Cerebellar cortex (tissue), 1 donor: ENCODE data around the gene MESD.

ENCODE experiments used
- DNase-seq: peaks from one replicate; pipeline ENCODE4 v3.0.0-alpha.2; 2015; ENCODE audit warnings: low spot score

The MESD gene

DNA sequence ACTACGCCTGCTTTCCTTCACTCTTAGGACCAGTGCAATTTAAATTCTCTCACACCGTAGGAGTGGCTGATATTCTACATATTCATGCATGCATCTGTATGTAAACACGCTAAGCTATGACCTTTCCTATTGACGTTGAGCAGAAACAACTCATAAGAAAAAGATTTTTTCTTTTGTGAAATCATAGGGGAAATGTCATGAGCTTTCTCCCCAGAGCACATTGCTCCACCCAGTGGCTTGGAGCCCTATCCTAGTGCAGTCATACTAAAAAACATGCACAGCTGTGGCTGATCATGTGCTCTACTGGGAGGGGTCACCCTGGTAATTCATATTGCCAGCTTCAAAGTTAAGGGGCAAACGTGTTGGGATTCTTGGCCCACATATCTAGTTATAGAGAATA, 1.8 kb upstream of the MESD start:
- DNase-seq, result no peak

DNA sequence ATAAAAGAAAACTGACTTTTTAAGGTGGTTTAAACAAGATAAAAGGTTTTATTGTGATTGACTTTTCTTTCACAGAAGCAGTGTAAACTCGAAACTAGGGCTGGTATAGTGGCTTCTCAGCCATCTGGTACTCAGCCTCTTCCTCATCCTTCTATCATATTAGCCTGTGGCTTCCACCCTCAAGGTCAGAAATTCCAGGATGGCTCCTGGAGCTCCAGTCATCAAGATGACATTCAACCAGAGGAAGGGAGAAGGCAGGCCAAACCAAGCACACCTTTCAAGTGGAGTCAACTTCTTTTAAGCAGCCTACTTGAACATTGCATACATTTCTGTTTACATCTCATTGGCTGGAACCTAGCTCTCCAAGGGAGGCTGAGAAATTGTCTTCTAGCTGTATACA, 1.3 kb upstream of the MESD start:
- no peak for DNase-seq

DNA sequence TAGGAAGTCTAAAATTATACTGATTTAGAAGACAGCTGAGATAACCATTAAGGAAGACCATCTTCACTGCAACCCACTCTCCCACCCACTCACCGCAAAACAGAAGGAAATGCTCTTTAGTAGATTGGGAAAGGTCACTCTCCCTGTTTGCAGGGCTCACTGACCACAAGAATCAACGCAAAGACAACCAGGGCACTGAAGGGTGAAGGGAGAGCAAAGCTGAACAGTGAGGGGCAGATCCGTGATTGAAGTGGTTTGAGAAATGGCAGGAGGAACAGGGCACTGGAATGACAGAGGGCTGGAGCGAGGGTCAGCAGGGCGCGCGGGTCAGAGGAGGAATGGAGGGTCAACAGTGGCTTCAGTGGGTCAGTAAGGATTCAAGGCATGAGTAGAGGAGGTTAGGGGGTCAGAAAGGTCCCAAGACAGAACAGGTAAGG, 520 bp downstream of the MESD start:
- no peak for DNase-seq

DNA sequence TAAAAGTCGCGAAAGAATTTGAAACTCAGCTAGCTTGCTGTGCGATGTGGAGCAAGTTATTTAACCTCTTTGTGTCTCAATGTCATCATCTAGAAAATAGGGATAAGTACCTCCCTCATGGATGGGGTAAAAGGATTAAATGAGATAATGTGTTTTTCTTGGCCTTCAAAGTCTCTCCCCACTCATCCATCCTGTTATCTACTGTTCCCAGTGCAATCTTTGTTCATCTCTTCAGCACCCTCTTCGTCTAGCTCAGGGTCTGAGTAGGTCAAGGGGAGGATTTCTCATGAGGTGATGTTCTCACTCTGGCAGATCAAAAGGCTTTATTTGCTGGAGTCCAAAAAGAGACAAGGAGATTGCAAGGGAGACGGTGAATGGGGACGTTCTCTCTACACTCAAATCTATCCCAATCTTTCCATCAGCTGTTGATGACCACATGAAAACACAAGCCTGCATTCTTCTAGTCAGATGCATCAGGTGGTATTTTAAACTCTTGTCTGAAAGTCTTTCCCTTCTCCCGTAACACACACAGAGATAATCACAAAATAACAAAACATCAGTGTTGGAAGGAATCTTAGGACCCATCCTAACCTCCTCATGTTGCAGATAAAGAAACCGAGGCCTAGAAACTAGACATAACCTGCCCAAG, 1.3 kb downstream of the MESD start:
- DNase-seq, result no peak

DNA sequence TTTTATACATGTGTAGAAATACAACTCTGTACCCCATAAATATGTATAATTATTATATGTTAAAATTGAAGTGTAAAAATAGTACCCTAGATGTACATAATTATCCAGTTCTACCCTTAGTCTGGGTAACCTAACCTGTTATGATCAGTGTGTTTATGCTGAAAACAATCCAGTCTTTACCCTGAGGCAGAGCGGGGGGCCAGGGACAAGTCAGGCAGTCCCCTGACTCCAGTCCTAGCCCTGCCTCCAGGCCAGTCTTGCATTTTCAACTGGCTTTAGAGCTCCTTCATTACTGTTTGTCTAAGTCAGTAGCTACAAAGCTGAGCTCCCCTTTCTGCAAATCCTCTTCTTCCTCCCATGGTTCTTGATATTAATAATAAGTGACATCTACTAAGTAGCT, 3.1 kb downstream of the MESD start:
- no peak for DNase-seq

DNA sequence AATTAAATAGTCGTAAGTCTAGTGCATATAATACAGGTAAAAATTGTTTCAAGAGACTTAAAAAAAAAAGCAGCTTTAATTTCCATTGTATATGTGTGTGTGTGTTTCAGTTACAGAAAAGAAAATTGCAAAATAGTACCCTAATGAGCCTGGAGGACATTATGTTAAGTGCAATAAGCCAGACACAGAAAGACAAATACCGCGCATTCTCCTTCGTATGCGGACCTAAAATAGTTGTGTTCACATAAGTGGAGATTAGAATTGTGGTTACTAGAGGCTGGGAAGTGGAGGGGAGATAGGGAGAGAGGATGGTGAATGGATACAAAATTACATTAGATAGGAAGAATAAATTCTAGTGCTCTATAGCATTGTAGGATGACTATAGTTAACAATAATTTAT, 3.6 kb downstream of the MESD start:
- DNase-seq, result no peak

DNA sequence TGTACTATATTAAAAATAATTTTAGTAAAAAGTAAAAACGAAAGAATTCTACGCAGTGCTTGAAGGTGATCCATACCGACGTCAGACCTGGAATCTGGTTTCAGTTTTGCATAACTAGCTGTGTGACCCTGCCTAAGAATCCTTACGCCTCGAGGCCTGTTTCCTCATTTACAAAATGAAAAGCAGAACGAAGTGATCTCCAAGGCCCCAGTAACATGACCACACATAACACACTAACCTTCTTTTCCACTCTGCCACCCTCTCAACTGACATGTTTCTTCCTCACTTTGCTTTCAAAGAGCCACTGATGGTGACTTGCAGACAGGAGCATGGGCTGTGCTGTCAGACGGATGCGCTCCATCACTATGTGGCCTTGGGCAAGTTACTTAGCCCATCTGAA, 4.8 kb downstream of the MESD start:
- DNase-seq, result no peak

DNA sequence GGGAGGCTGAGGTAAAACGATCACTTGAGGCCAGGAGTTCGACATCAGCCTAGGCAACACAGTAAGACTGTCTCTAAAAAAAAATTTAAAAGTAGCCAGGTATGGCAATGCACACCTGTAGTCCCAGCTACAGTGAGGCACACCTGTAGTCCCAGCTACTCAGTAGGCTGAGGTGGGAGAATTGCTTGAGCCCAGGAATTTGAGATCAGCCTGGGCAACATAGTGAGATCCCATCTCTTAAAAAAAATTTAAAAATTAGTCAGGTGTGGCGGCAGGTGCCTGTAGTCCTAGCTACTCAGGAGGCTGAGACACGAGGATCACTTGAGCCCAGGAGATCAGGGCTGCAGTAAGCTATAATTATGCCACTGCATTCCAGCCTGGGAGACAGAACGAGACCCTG, 6.8 kb downstream of the MESD start:
- no peak for DNase-seq

DNA sequence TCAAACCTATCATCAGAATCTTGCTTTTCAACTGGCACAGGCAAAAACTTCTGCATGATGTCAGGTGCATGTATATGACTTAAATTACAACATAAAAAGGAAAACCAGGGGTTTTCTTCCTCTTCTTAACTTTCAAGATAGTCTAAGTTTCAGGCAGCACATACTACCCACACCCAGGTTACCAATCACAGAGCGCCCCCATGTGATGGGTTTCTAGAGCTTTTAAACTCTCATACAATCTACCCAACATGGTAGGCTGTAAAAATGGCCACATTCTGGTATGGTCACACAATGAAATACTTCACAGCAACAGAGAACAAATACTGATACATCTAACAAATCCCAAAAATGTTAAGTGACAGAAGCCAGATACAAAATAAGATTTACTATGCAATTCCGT, 7.4 kb downstream of the MESD start:
- DNase-seq, result no peak

DNA sequence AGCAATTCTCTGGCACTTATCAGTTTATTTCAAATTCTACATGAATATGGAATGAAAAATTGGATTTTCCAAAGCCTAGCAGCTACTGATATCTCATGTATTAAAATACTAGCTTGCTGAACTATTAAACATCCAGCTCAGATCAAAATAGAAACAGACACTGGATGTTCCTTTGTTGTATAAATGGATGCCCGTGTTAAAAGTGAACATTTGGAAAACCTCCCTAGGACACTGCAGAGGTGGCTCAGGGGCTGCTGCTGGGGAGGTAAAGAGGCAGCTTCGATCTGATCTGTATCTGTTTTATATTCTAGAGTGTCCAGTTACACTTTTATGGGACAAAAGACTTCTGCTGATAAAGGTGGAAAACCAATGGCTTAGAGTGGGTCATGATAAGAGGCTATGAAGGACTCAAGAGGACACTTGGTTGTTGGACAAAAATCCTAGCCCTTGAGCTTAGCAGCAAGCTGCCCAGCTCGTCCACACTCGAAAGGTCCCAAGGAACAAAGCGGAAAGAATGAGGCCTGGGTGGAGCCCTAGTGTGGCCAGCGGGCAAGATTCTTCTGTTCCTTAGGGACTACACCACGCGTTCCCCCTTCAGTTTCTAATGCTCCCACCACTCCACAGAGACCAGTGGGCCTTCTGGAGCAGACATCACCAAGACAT, 9.9 kb downstream of the MESD start:
- DNase-seq, result no peak

DNA sequence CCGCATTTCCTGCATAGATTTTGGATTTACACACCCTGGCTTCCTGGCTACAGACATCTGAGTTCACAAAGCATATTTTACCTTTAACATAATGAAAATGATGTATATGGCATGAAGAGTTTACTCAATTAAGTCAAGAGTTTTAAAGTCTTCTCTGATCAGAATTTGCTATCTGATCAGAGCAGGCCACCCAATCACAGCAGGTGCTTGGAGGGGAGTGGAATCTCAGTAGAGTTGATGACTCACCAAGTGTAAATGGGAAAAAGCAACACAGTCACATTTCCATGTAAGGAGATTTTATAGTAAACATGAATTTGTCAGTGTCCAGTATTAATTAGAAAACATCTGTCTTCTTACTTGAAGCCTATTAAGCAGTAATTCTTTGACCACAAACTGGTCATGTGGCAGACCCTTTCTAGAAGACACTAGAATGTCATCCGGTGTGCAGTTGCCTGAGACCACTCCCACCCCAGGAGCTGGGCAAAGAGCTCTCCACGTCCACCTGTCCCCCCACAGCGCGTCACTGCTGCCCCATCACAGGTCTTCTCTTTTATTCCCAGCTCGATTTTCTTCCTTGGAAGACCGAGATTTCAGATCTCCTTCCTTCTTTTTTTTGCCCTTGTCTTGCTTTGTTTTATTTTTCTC, 10.8 kb downstream of the MESD start:
- DNase-seq, result no peak

DNA sequence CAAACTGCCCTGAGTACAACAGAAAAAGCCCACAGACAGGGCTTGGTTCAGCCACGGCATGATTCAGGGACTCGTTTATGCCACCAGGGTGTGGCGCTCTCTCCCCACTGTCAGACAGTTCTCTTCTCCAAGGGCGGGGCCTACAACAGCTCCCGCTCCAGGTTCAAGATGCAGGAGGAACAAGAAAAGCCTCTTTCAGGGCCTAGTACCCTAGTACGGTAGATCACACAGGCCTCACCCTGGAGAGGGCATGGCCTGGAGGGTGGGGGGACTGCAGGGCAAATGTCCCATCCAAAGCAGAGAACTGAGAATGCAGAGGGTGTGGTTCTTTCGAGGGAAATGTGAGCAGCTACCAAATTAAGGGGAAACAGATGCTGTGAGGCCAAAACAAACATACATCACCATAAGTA, 12.0 kb downstream of the MESD start:
- peak; percentile 80 for DNase-seq

DNA sequence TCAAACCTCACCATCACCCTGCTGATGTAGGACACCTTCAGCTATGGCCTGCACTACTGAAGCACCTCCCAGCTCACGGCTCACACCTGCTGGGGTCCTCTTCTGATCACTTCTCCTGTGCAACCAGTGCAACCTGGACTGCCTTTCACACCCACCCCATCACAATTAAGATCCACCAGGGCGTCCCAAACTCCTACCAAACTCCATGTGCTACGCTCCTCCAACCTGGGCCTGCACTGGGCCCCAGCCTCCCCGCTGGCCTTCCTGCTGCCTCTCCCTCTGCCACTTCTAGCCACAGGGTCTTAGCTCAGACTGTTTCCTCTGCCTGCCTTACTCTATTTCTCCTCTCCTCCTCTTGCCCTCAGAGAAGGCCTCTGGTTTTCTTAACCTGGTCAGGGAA, 12.8 kb downstream of the MESD start:
- no peak for DNase-seq

DNA sequence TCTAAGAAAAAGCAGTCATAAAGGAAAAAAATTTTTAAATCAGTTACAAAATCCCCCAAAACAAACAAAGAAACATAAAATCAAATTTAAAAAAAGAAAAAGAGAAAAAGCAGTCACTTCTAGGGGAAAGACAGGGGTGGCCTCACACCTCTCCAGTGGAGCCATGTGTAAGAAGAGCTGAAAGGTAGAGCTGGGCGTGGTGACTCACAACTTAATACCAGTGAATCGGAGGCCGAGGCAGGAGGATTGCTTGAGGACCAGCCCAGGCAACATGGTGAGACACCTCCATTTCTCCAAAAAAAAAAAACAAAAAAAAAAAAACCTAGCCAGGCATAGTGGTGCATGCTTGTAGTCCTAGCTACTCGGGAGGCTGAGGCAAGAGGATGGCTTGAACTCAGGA, 14.7 kb downstream of the MESD start:
- no peak for DNase-seq

DNA sequence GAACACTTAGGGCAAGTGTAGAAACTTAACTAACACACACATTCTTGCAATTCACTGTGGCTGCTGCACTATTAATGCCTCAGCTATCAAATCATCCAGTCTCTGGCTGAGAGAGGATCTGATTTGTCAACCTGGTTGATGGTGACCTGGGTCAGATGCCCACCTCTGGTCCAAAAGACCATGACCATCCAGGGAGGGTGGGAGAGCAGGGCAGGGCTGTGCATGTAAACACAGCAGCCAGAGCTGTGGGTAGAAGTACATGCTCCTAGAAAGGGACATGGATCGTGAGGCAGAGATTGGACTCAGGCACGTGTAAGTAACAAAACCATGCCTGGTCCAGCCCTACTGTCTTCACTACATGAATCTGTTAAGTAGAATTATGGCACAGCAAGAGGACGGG, 17.3 kb downstream of the MESD start:
- DNase-seq, result no peak

DNA sequence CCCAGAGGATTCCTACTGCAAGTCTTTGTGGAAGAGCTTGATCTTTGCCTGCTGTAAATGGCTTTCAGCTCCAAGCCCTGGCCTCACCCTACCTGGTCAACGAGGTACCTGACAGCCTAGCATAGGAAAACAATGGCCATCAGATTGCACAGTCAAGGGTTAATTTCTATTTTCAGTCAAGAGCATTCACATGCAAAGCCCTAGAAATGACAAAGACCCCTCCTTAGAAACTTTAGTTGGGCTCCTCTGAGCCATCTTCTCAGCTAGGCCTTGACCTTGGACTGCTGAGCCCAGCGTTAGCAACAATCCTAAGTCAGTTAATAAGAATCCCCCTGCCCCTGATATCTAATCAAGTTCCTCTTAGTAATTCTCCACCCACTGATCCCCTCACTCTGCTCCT, 18.5 kb downstream of the MESD start:
- DNase-seq, result no peak

DNA sequence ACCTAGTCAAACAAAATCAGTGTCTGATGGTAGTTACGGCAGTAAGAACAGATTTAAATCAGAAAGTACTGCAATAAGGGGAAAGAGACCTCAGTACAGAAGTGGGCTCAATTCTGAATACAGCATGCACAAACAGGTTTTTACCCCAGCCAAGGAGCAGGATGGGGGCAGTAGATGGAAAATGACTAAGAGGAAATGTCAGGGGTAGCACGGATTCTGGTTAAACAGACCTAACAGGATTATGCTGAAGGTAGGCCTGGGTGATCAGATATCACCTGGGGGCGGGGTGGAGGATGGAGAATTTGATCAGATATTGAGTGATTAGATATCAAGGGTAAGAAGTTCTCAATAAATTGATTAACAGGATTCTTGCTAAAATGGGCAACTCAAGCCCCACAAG, 19.0 kb downstream of the MESD start:
- no peak for DNase-seq

DNA sequence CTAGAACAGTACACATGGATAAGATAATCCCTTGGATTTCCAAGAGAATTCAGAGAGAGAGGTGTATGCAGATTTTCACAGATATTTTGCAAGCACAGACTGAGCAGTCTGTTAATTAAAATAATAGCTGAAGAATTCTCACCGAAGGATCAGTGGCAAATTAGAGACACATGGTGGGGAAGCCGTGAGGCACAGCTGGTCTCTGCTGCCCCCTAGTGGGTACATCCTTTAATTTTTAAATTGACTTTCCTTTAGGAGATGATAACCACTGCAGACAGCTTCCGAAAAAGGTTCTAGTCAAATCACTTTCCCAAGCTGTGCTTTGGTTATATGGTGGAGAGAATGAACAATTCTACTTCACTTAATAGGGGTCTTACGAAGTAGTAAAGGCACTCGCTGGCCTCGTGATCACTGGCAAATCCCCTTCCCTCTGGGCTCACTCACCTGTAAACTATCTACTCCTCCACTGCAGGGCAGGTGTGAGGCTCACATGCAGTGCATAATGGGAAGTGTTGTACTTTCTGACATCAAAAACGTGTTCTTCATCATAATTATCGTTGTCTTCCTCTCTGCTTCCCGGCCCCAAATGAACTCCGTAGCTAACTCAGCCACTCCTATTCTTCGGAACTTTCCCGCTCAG, 19.5 kb downstream of the MESD start:
- peak; percentile 82 for DNase-seq

DNA sequence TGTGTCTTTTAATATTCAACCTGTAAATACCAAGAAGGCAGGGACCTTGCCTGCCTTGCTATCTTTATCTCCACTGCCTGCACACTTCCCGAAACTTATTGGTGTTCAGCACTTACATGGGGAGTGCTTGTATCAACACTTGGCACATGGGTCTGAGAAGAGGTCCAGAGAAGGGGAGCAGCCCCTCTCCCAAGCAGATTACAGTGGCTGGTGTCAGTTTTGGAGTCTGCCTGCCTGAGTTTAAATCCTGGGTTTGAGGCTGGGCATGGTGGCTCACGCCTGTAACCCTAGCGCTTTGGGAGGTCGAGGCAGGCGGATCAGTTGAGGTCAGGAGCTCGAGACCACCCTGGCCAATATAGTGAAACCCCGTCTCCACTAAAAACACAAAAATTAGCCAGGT, 20.3 kb downstream of the MESD start:
- DNase-seq, result no peak

DNA sequence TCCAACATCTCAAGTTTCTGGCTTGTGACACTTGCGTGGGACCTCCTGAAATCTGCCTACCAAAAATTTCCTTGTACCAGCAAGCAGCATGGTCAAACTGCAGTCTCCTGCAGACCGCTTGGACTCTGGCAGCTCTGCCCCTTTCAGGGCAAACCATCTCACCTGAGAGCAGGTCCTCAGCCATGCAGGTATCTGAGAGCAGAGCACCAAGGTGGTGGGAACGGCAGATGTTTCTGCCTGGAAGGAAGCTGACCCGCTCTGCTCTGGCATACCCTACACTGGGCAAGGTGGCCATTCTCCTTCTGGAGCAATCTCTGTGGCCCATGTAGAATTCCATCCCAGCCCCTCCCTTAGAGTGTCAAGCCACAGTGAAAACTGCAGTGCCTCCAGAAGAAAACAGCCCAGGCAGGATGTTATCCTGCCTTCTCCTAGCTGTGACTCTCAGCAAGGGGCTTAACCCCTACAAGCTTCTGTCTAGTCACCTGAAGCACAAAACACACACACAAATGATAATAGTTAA, 21.6 kb downstream of the MESD start:
- no peak for DNase-seq

DNA sequence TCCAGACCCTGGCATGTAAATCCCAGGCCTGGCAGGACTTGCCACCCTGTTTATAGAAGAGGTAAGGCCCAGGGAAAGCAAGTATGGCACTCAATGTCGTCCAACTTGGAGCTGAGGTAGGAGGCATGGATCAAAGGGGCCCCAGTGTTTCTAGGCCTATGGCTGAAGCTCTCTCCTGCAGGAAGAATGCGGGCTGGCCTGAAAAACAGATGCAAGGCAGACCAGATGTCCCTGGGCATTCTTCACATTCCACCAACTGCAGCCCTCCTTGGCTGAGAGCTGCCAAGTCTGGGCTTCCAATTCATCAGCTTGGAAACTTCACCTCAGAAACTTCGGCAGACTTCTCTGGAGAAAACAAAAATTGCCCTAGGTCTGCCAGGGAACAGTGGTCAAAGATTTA, 22.2 kb downstream of the MESD start:
- no peak for DNase-seq

DNA sequence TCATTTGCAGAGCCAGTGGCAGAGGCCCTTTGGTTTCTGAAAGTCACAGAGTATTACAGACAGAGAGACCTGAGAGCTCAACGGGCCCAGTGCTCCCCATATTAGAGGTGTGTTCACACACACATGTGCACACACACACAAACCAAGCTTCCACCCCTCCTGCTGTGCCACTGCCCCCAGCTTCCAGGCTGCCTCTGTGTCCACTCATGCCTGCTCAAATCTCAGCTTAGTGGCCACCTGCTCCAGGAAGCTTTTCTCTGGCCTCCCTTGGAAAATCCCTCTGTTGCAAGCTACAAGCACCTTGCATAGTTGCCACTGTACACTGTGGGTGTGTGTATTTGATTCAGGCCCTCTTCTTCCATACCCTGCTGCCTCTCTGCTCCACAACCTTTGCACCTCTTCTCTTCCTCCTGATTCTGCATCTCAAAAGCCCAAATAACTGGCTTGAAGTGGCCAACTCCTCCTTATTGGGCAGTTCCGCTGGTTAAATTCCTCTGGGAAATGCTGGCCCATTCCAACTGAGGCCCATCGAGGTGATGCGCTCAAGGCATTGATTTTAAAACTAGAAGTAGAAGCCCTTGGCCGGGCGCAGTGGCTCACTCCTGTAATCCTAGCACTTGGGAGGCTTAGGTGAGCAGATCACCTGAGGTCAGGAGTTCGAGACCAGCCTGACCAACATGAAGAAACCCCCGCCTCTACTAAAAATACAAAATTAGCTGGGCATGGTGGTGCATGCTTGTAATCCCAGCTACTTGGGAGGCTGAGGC, 23.0 kb downstream of the MESD start:
- DNase-seq, result peak; percentile 64
